Measurements from ENCODE around the gene GJA4.

The GJA4 gene

DNA sequence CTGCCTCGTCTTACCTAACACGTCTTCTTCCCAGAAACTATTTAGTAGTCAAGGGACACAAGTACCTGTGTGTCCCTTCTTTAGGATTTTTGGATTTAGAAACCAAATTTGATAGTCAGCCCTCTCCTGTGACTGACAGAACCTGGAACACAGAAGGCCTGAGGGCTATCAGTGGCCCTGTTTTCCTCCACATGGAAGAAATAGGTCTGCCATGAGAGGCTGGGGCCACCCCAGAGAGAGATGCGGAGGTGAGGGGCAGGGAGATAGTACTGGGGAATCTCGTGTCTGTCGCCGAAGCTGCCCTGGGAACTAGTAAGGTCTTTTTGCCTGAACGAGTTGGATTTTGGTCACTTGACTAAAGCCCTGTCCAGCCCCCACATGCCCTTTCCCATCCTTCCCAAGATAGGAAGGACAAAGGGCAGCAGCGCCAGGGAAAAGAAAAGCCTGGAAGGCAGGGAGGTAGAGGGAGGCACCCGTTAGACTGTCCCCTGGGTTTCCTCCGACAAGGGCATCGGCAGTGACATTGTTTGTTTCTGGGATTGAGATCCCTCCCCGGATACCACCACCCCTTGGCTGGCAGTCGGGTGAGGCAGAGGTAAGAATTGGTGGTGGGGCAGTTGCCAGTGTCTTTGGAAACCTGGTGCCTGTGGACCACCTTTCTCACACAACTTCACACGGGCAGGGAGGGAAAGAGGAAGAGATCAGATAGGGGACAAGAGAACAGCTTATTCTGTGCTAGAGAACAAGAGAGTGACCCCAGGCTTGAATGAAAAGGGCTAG is 46.9 kb downstream of the GJA4 start:
- no peaks in the 10 kb centered on the region for H3K79me2 ChIP-seq (ENCODE audit: insufficient read depth, low read length)
- H3K9me3 ChIP-seq (ENCODE audit: low read length) = no peaks in the 10 kb centered on the region
- no peaks in the 10 kb centered on the region for H3K9me2 ChIP-seq (ENCODE audit: low read depth, low read length)
- no peak overlapping the region for H2AFZ ChIP-seq (ENCODE audit: low read length)
- H3K4me2 ChIP-seq (ENCODE audit: low read length) = no peak overlapping the region
- no peaks in the 10 kb centered on the region for H3F3A ChIP-seq (ENCODE audit: insufficient read depth, low read length)
- no peak for TF ChIP-seq EZH2 (IDR thresholded peaks at IDR 0.05; ENCODE audit: borderline replicate concordance, low read length)
- TF ChIP-seq, protein P1, sequence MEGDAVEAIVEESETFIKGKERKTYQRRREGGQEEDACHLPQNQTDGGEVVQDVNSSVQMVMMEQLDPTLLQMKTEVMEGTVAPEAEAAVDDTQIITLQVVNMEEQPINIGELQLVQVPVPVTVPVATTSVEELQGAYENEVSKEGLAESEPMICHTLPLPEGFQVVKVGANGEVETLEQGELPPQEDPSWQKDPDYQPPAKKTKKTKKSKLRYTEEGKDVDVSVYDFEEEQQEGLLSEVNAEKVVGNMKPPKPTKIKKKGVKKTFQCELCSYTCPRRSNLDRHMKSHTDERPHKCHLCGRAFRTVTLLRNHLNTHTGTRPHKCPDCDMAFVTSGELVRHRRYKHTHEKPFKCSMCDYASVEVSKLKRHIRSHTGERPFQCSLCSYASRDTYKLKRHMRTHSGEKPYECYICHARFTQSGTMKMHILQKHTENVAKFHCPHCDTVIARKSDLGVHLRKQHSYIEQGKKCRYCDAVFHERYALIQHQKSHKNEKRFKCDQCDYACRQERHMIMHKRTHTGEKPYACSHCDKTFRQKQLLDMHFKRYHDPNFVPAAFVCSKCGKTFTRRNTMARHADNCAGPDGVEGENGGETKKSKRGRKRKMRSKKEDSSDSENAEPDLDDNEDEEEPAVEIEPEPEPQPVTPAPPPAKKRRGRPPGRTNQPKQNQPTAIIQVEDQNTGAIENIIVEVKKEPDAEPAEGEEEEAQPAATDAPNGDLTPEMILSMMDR (IDR thresholded peaks at IDR 0.05; ENCODE audit: low read length) = no peak
- no peaks in the 10 kb centered on the region for H4K20me1 ChIP-seq (ENCODE audit: insufficient read depth, low read length)
- H3K4me3 ChIP-seq (ENCODE audit: low read depth, low read length, poor library complexity, severe bottlenecking) = no peak overlapping the region
- H3K27me3 ChIP-seq (ENCODE audit: insufficient read depth, low read length) = no peaks in the 10 kb centered on the region
- H3K4me1 ChIP-seq (ENCODE audit: insufficient read depth, low read length, severe bottlenecking) = no peaks in the 10 kb centered on the region
- H3K27ac ChIP-seq (ENCODE audit: low read depth, low read length, poor library complexity, severe bottlenecking) = no peak overlapping the region
- no peaks in the 10 kb centered on the region for H3K36me3 ChIP-seq (ENCODE audit: insufficient read depth, low read length)
- H3K9ac ChIP-seq (ENCODE audit: low read length) = no peak overlapping the region

DNA sequence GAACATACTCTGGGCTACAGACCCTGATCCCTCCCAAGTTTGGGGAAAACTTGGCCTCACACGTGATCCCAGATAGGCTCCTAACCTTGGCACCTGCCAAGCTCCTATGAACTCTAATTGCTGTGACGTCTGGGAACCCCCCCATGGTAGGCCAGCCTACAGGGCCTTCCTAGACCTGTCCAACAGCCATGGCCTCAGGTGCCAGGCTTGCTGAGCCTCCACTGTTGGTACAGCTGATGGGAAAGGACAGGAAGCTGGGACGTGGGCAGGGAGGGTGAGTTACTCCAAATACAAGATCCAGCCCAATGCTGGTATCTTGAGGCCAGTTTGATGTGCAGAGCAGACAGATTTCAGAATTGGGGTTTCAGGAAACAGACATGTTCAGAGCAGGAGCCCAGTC is 47.6 kb downstream of the GJA4 start:
- Histone ChIP-seq H3K4me2 (ENCODE audit: low read length) (no peak overlapping the region), H4K20me1 (ENCODE audit: insufficient read depth, low read length) (no peaks in the 10 kb centered on the region), H3F3A (ENCODE audit: insufficient read depth, low read length) (no peaks in the 10 kb centered on the region), H3K9ac (ENCODE audit: low read length) (no peak overlapping the region), H3K9me2 (ENCODE audit: low read depth, low read length) (no peaks in the 10 kb centered on the region), H3K4me3 (ENCODE audit: low read depth, low read length, poor library complexity, severe bottlenecking) (no peak overlapping the region), H3K4me1 (ENCODE audit: insufficient read depth, low read length, severe bottlenecking) (no peaks in the 10 kb centered on the region), H3K79me2 (ENCODE audit: insufficient read depth, low read length) (no peaks in the 10 kb centered on the region), H3K27ac (ENCODE audit: low read depth, low read length, poor library complexity, severe bottlenecking) (no peak overlapping the region), H3K36me3 (ENCODE audit: insufficient read depth, low read length) (no peaks in the 10 kb centered on the region), H3K27me3 (ENCODE audit: insufficient read depth, low read length) (no peaks in the 10 kb centered on the region), H2AFZ (ENCODE audit: low read length) (no peak overlapping the region), H3K9me3 (ENCODE audit: low read length) (no peaks in the 10 kb centered on the region)
- TF ChIP-seq, protein P1 (IDR thresholded peaks at IDR 0.05; ENCODE audit: low read length) = no peak
- no peak for TF ChIP-seq EZH2 (IDR thresholded peaks at IDR 0.05; ENCODE audit: borderline replicate concordance, low read length)

DNA sequence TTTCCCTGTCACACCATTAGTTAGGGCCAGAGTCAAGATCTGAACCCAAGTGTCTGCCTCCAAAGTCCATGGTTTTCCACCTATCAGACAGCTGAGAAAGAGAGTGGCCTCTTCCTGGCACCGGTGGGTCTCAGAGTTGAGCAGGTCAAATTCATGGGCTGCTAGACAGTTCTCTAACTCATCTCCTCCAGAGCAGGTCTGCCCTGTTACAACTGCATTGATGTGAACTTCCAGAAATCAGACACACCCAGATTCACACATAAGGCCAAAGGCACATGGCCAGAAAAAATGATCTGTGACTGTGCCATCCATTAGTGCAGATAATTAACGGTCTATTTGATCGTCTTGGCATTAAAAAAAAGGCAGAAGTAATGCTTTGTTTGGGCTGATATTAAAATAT is 49.3 kb downstream of the GJA4 start:
- H3K27ac ChIP-seq (ENCODE audit: low read depth, low read length, poor library complexity, severe bottlenecking) = no peak overlapping the region
- H3K9me2 ChIP-seq (ENCODE audit: low read depth, low read length) = no peaks in the 10 kb centered on the region
- no peaks in the 10 kb centered on the region for H3K9me3 ChIP-seq (ENCODE audit: low read length)
- TF ChIP-seq, protein P1 (IDR thresholded peaks at IDR 0.05; ENCODE audit: low read length) = no peak
- TF ChIP-seq EZH2 (IDR thresholded peaks at IDR 0.05; ENCODE audit: borderline replicate concordance, low read length) = no peak
- H3K79me2 ChIP-seq (ENCODE audit: insufficient read depth, low read length) = no peaks in the 10 kb centered on the region
- H3K36me3 ChIP-seq (ENCODE audit: insufficient read depth, low read length) = no peaks in the 10 kb centered on the region
- H3K4me2 ChIP-seq (ENCODE audit: low read length) = no peak overlapping the region
- no peaks in the 10 kb centered on the region for H3F3A ChIP-seq (ENCODE audit: insufficient read depth, low read length)
- H3K4me3 ChIP-seq (ENCODE audit: low read depth, low read length, poor library complexity, severe bottlenecking) = no peak overlapping the region
- H3K4me1 ChIP-seq (ENCODE audit: insufficient read depth, low read length, severe bottlenecking) = no peaks in the 10 kb centered on the region
- no peaks in the 10 kb centered on the region for H4K20me1 ChIP-seq (ENCODE audit: insufficient read depth, low read length)
- no peak overlapping the region for H3K9ac ChIP-seq (ENCODE audit: low read length)
- no peaks in the 10 kb centered on the region for H3K27me3 ChIP-seq (ENCODE audit: insufficient read depth, low read length)
- H2AFZ ChIP-seq (ENCODE audit: low read length) = no peak overlapping the region
